Anterior cingulate cortex (tissue), 58 donors: ENCODE data around the gene HABP2.

Experiments
- DNase-seq, 58 donors: peaks; one replicate each; lab custom pipeline; 2025; lab: John Stamatoyannopoulos, UW

The HABP2 gene

DNA sequence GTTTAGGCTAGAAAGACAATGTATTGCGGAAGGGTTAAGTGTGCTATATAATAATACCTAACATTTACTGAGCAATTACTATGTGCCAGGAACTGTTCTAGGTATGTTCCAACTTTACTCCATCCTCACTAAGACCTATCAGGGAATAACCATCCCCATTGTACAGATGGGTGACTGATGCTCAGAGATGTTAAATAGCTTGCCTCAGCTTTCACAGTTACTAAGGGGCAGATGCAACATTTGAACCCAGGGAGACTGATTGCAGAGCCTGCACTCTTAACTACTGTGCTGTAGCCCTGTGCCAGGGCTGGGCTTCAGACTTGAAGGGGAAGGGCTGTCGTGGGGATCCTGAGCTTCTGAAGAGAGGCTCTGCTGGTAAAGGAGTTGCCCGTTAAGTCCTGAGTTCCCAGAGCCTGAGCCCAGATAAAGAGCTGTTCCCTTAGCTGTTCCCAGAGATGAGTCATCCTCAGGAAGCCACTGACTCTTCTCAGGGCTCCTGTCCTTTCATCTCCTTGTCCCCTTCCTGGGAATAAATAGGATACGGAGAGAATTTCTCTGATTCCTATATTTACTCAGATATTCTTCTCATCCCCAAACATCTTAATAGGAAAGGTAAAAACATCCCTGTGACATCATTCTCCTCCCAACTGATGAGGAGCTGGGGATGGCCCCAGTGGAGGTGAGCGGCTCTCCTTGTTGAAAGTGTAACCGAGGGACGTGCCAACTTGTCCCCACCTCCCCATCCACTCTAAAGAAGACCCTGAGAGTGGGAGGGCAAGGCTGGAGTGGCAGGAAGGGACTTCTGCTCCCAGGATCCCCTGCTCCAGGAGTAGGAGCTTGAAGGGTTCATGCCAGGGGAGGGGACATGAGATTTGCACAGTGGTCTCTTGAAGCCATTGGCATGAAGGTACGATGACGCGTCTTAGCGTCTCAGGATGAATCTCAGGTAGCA lies 28.0 kb upstream of the HABP2 start:
- DNase-seq, result no peak

DNA sequence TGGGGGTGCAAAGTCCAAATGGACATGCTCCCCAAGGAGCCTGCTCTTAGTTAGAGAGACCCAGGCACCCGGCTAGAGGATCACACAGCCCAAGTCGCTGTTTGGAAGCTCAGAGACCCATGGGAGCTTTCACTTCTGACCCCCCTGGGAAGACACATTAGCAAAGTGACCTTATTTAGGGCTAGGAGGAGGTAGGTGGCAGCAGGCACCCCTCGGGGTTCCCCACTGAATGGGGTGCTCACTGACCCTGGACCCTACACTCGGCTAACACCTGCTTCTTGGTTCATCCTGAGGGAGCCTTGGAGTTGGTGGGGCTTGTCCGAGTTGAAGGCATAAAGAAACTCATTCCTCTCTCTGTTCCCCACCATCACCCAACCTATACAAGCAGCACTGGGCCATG lies 27.1 kb upstream of the HABP2 start:
- DNase-seq, result no peak

GRCh38 chr10:113527211-113527906 lies 25.5 kb upstream of the HABP2 start:
- DNase-seq, result no peak

DNA sequence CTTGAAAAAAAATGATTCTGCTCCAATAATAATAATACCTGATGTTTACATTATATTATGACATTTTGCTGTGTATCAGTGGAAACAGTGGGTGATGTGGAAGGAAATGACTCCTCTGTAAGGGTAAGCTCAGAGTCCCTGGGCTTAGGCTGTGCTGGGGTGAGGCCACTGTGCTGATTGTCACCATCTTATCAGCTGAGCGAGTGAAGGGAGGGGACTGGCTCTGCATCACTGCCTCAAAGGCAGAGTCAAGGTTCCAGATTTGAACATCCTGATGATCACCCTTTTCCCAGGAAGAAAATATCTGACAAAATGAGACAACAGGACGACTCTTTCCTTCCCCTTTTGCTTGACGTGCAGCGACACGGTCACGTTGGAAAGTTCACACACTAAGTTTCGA lies 24.0 kb upstream of the HABP2 start:
- DNase-seq, result no peak

DNA sequence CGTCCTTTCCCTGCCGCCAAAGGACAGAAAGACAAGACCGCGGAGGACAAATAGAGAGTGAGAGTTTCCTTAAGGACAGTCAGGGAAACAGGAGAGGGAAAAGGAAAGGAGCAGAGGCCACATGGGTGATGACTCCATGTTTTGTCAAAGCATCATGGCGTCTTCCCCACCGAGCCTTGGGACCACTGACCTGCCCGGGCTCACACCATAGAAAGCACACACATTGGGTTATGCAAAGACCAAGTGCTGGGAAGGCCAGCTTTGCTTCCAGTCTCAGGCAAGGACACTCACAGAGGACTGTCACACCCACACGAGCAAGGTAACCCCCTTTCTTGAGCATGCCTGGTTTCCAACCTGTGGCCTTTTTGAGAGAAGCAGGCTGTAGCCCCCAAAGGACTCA lies 23.3 kb upstream of the HABP2 start:
- DNase-seq, result no peak

DNA sequence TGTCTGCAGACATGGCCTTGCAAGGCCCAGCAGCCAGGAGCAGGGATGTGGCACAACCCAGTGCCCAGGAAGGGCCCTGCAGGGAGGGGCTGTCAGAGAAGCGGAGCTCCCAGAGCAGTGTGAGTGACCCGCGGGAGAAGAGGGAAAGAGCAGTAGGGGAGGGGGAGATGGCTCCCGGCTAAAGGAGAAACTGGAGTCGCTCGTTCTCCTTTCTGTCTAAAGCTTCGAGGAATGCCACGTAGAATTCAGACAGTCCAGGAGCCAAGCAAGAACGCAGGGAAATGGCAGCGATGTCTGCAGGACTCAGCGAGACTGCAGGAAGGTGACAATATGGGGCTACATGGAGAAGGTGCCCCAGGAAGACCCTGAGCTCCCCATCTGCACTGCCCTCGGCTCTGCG lies 22.4 kb upstream of the HABP2 start:
- DNase-seq, result no peak

- DNase-seq, result no peak
Measured at GRCh38 chr10:113532724-113533123, 20.1 kb upstream of the HABP2 start.

DNA sequence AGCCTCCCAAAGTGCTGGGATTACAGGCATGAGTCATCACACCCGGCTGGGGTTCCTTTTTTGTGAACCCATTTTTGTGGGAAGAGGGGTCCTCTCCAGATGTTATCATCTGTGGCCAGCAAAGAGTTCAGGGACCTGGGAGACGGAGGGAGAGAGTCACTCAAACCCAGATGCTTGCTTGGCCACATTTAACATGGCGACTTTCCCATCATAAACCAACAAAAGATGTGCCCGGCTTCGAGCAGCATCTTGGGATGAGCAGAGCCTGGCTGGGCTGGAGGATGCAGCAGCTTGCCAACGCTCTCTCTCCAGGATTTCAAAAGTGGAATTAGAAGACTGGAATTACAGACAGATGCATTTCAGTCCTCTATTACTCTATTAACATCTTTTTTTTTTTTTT lies 19.1 kb upstream of the HABP2 start:
- DNase-seq, result no peak

DNA sequence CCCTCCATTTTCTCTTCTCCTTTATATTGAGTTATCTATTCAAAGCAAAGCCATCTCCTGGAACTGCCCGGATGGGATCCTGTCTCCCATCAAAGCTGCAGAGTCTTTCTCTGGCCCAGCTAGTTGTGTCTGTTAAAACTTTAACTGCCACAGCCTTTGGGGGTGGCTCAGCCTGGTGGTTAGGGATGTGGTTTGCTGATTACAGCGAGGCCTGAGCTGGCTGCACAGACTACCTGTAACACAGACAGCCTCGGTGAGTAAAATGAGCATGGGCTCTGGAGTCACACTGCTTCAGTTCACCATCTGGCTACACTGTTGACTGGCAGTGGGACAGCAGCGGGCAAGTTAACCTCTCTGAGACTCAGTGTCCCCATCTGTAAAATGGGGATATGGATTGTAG lies 18.4 kb upstream of the HABP2 start:
- DNase-seq, result no peak

- no peak for DNase-seq
Measured at GRCh38 chr10:113537672-113538071, 15.2 kb upstream of the HABP2 start.

DNA sequence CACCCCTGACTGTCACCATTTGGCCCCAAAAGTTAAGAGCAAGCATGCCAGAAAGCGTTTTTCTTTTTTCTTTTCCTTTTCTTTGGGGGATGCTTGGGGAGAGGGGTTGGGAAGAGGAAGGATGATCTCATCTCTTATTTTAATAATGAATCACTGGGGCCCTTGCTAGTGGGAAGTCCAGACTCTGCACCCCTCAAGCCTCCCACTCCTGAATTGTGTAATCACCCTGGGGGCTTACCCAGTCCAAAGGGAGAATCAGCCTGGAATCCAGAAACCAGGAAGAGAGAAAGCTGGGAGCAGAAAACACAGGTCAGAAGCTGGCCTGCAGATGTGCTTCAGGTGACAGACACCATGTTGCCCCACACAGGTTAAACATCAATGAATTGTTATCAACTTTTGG lies 14.7 kb upstream of the HABP2 start:
- no peak for DNase-seq

- DNase-seq, result peak in 6 of 58 donors; percentile 2 to 17 (median 9)
Measured at GRCh38 chr10:113539789-113540188, 13.1 kb upstream of the HABP2 start.

DNA sequence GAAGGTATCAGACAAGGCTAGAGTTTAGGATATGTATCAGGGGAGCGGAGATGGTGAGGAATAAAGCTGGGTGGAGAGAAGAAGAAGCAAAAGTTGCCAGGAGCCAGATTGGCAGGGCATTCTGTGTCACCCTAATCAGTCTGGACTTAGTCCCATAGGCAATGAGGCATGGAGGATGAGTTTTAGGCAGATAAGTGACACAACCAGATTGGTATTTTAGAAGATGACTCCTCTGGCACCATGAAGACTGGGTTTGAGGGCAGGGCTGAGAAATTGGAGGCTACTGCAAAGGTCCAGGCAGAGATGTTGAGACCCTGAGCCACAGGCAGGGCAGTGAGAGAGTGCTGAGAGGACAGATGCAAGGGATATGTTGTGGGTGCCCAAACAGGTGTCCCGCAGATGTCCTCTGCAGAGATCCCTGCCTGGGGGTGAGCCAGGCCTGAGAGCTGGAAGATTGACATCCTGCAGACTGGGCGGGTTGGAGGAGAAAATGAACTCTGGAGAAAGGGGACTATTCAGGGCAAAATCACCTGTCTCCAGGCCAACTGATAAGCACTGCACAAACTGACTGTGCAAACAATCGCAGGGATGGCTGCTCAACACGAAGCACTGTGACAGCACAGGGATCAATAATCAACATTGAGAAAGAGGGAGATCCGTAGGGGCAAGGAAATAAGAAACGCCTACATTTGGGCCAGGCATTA lies 11.9 kb upstream of the HABP2 start:
- no peak for DNase-seq

GRCh38 chr10:113541549-113541927 lies 11.3 kb upstream of the HABP2 start:
- no peak for DNase-seq

DNA sequence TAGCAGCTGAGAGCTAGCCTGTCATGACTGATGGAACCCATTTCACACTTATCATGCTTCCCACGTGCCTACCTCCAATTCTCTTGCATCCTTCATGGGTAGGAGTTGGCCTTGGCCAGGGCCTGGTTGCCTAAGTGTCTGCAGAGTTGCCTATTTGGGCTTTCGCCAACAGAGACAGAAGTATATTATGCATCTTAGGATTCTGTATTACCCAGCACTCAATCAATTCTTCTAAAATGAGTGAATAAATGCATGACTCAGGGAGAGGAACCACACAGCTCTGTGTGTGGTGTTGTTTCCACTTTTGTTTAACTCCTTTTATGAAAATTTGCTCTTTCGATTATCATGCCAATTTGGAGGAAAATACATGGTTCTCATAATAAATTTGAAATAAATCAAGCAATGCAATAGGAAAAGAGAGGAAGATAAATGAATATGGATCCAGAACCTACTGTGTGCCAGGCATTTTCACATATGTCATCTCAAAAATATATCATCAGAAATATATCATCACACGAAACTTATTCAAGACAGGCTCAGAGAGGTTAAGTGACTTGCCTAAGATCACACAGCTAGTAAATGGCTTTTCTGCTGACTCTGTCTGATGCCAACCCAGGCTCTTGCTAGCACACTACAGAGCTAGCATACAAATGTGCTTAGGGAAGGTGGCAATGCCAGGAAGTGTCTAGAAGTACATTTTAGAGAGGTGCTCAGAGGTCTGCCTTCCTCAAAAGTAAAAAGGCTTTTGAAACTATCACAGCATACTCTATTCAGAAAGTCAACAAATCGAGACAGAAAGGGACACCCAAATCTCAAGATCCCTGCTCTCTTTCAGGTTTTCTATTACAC lies 9.5 kb upstream of the HABP2 start:
- no peak for DNase-seq

DNA sequence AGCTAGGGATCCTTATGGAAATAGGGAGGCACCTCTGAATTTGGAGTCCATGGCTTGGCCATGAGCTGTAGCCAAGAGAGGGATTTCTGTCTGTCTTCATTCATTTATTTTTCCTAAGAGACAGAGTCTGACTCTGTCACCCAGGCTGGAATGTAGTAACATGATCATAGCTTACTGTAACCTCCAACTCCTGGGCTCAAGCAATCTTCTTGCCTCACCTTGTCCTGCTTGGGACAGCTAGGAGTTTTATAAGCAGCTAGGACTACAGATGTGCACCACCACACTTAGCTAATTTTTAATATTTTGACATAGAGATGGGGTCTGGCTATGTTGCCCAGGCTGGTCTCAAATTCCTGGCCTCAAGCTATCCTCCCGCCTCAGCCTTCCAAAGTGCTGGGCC lies 8.5 kb upstream of the HABP2 start:
- DNase-seq, result no peak

GRCh38 chr10:113547426-113547825 lies 5.4 kb upstream of the HABP2 start:
- no peak for DNase-seq

- no peak for DNase-seq
Measured at GRCh38 chr10:113549856-113550255, 3.0 kb upstream of the HABP2 start.

- no peak for DNase-seq
Measured at GRCh38 chr10:113550365-113550764, 2.5 kb upstream of the HABP2 start.

- no peak for DNase-seq
Measured at GRCh38 chr10:113552014-113552413, 839 bp upstream of the HABP2 start.
